Mucosa of rectum (tissue), 2 donors: ENCODE results near the gene FLT1.

ENCODE experiments used
- H3K27ac ChIP-seq, 2 donors: one replicate each; pipeline ENCODE4 v1.7.0; 2013; ENCODE audit warnings: inconsistent platforms in 2 of 2, low read depth in 2 of 2, low read length in 2 of 2
- H3K27me3 ChIP-seq, 2 donors: one replicate each; pipeline ENCODE4 v1.7.0; 2013; ENCODE audit warnings: low read length in 2 of 2; ENCODE audit not compliant: control insufficient read depth in 2 of 2, insufficient read depth in 2 of 2
- H3K36me3 ChIP-seq, 2 donors: one replicate each; pipeline ENCODE4 v1.7.0; 2013; ENCODE audit warnings: low read length in 2 of 2; ENCODE audit not compliant: control insufficient read depth in 2 of 2, insufficient read depth in 2 of 2
- H3K4me1 ChIP-seq, 2 donors: one replicate each; pipeline ENCODE4 v1.7.0; 2013; ENCODE audit warnings: low read length in 2 of 2, mild to moderate bottlenecking in 1 of 2; ENCODE audit not compliant: control insufficient read depth in 2 of 2, insufficient read depth in 2 of 2
- H3K4me3 ChIP-seq, 2 donors: one replicate each; pipeline ENCODE4 v1.7.0; 2013; ENCODE audit warnings: low read length in 2 of 2
- H3K9ac ChIP-seq, 2 donors: one replicate each; pipeline ENCODE4 v1.7.0; 2013; ENCODE audit warnings: low read length in 2 of 2, low read depth in 1 of 2, mild to moderate bottlenecking in 1 of 2
- H3K9me3 ChIP-seq, 2 donors: one replicate each; pipeline ENCODE4 v1.7.0; 2013; ENCODE audit warnings: low read length in 2 of 2; ENCODE audit not compliant: control insufficient read depth in 2 of 2
- donor health status: healthy.
- donor health status: Normal muscosa, but diverticular disease.

Gene FLT1

DNA sequence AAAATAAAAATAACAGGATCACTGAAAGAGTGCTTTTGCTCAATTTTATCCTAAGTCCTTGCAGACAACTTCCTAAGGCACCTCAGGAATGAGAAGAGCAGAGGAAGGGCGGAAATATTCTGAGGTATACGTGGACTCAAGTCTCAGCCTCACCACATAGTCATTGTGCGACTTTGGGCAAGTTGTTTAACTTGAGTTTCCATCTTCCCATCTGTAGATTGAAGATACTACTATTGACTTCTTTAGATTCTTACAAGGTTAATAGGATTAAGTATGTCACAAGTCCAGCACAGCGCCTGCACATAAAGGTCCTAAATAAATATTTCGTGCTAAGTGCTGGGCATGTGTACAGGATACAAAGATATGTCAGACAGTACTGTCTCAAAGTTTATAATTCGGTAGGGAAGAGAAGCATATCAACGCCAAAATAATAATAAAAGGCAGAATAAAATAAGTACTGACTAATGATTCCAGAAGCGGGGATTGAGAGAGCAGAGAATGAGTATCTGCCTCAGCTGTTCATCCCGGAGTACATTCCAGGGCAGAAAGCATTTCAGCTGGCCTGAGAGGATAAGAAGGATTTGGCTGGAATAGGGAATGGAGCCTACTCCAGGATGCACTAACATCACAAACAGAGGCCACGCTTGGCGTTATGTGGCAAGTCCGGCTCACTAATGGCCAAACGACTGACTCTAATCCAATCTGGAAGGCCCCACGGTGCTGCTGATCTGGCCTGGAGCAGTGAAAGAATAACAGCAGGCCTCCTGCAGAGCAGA, 139.7 kb downstream of the FLT1 start:
- Histone ChIP-seq H3K4me3 (no peak overlapping the region), H3K4me1 (no peaks in the 10 kb centered on the region), H3K9ac (no peak overlapping the region), H3K36me3 (no peaks in the 10 kb centered on the region), H3K27ac (no peak overlapping the region), H3K27me3 (no peaks in the 10 kb centered on the region), H3K9me3 (no peaks in the 10 kb centered on the region)

DNA sequence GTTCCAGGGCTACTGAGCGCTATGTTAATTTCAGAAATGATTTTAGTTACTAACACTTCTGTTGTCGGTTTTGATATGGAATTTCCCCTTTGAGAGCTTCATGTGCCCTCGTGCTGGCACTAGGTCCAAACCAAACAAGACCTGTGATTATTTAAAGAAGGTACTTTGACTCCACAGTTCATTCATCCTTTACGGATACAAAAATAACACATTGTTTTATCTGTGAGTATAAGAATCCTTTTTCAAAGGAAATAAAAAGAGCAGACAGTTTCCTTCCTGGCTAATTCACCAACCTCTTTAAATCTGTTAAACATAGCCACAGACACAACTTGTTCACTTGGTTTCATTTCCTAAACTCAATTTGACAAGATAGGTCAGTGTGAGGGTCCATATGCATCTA, 141.2 kb downstream of the FLT1 start:
- H3K4me3 ChIP-seq: no peak overlapping the region
- H3K9me3 ChIP-seq: no peaks in the 10 kb centered on the region
- no peaks in the 10 kb centered on the region for H3K4me1 ChIP-seq
- no peak overlapping the region for H3K9ac ChIP-seq
- no peaks in the 10 kb centered on the region for H3K36me3 ChIP-seq
- H3K27ac ChIP-seq: no peak overlapping the region
- no peaks in the 10 kb centered on the region for H3K27me3 ChIP-seq

DNA sequence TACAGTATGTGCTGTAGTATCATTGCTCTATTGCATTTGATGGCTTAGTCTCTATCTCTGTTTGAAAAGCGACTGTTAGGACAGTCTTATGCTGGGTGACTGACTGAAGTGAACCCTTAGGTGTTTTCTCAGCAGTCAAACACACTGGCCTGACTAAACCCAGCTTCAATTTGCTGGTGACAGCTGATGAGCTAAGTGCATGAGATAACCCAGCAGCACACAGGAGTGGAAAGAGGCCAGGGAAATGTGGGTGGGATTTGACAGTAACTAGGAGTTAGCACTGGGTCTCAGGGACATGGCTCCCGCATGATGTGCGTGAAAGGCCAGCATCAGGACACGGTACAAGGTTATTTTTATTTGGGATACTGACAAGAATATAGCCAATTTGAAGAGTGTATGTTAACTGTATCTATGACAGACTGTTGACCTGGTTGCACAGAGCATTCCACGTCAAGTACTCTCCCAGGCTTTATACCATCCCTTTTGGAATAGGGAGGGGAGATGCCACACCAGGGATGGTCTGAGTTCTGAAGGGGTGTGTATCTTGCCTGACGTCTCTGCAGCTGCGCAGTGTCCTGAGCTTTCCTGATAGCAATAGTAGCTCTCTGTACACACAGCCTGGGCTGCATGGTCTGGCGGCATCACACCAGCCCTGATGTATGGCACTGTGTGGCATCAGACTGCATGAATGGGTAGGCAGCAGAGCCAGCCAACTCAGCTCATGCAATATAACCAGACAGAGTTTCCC, 144.8 kb downstream of the FLT1 start:
- Histone ChIP-seq H3K27me3 (no peaks in the 10 kb centered on the region), H3K27ac (no peak overlapping the region)

DNA sequence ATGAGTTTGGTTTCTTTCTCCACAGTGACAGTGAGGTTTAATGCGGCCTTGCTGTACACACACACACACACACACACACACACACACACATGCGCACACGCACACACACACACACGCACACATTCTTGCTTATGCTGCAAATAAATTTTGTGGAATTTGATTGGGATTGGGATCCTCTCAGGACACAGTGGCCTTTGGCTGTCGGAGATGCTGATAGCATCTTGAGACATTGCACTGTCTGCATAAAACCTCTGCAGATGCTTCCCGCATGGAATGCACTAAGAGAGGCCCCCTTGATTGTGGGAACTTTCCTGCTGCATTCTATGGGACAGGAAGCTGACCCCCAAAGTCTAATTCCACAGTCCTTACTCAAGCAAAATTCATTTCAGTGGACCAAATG, 145.6 kb downstream of the FLT1 start:
- no peaks in the 10 kb centered on the region for H3K4me1 ChIP-seq
- no peak overlapping the region for H3K9ac ChIP-seq
- no peaks in the 10 kb centered on the region for H3K36me3 ChIP-seq
- H3K9me3 ChIP-seq: no peaks in the 10 kb centered on the region
- no peak overlapping the region for H3K4me3 ChIP-seq
- no peaks in the 10 kb centered on the region for H3K27me3 ChIP-seq
- H3K27ac ChIP-seq: no peak overlapping the region

More for the DNA sequence above, 144.8 kb downstream of the FLT1 start:
- Histone ChIP-seq H3K4me3 (no peak overlapping the region), H3K9ac (no peak overlapping the region), H3K36me3 (no peaks in the 10 kb centered on the region), H3K4me1 (no peaks in the 10 kb centered on the region), H3K9me3 (no peaks in the 10 kb centered on the region)

DNA sequence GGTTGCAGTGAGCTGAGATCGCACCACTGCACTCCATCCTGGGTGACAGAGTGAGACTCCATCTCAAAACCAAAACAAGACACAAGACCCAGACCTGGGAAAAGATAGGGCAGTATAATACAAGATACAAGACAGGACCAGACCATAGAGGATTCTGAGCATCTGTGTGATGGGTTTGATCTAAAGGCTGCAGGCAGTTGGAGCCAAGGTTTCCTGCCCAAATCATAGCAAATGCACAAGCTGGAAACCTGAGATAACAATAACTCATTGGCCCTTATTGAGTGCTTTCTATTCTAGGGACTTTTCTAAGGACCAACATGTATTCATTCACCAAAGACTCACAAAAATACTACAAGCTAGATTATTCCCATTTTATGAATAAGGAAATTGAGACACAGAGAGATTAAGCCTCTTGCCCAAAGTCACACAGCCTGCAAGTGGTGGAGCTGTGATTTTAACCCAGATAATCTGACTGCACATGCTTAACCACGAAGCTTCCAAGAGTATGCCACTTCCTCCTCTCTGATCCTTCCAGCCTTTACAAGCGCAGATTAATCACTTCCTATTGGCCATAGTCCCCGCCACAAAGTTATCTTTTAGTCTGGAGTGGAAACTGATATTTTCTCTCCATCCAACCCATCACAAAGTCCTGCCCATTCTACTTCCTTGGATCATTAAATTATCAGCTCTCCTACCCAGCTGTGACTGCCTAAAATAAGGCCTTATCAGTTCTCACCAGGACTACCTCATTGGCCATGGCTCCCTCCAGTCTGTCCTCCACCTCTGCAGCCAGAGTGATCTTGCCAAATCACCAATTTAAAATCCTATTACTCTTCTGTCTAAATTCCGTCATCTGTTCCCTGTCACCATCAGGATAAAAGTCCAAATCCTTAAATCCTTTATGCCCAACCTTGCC, 147.2 kb downstream of the FLT1 start:
- H3K9ac ChIP-seq: no peak overlapping the region
- no peak overlapping the region for H3K4me3 ChIP-seq
- H3K4me1 ChIP-seq: no peaks in the 10 kb centered on the region
- H3K36me3 ChIP-seq: no peaks in the 10 kb centered on the region
- no peaks in the 10 kb centered on the region for H3K27me3 ChIP-seq
- no peak overlapping the region for H3K27ac ChIP-seq
- no peaks in the 10 kb centered on the region for H3K9me3 ChIP-seq

DNA sequence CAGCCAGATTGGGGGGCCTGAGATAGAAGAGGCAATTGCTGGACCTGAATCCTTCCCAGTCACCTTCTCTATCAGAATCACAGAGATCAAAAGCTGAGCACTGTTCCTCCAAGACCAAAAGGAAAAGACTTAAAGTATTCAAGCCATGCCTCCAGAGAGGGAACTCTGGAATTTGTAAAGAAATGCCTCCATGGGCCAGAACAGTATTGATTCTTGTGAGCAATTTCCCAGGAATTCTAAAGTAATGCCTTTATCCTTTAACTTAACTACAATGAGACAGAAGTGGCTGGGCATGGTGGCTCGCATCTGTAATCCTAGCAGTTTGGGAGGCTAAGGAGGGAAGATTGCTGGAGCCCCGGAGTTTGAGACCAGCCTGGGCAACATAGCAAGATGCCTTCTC, 148.8 kb downstream of the FLT1 start:
- Histone ChIP-seq H3K27ac (no peak overlapping the region), H3K27me3 (no peaks in the 10 kb centered on the region), H3K36me3 (no peaks in the 10 kb centered on the region), H3K9ac (no peak overlapping the region), H3K9me3 (no peaks in the 10 kb centered on the region), H3K4me3 (no peak overlapping the region), H3K4me1 (no peaks in the 10 kb centered on the region)

DNA sequence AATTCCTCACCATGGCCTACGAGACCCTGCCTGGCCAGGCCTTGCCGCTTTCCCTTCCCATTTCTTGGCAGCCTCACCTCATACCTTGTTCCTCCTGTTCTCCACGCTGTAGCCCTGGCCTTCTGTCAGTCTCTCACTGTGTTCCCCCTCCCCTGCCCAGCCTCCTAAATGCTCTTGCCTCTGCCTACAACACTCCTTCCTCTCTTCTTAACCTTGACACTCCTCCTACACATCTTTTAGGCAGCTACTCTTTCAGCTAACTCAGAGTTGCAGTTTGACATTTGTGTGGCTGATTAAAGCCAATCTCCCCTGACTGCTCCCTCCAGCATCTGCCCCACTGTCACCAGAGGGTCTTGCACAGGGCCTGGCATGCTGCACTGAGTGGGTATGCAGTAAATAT, 150.8 kb downstream of the FLT1 start:
- no peaks in the 10 kb centered on the region for H3K27me3 ChIP-seq
- H3K4me1 ChIP-seq: no peaks in the 10 kb centered on the region
- no peaks in the 10 kb centered on the region for H3K36me3 ChIP-seq
- H3K27ac ChIP-seq: no peak overlapping the region
- no peaks in the 10 kb centered on the region for H3K9me3 ChIP-seq
- no peak overlapping the region for H3K9ac ChIP-seq
- no peak overlapping the region for H3K4me3 ChIP-seq

DNA sequence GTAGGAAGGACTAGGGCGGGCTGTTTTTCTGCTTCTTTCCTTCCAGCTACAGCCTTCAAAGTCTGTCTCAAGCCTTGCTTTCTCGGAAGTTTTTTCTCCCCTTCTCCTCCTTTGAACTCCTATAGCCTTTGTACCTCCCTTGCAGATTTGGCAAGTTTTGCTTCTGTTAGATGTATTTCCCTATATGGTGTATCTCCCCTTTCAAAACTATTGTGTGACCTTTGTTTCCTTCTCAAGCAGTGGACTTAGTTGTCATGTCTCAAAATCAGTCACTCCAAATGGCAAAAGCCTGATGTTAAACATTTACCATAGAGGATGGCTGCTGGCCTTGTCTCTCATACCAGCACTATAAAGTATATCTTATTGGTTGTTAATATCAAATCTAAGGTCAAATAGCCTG, 152.7 kb downstream of the FLT1 start:
- H3K4me1 ChIP-seq: no peaks in the 10 kb centered on the region
- H3K9me3 ChIP-seq: no peaks in the 10 kb centered on the region
- no peak overlapping the region for H3K9ac ChIP-seq
- H3K4me3 ChIP-seq: no peak overlapping the region
- no peak overlapping the region for H3K27ac ChIP-seq
- H3K36me3 ChIP-seq: no peaks in the 10 kb centered on the region
- no peaks in the 10 kb centered on the region for H3K27me3 ChIP-seq

DNA sequence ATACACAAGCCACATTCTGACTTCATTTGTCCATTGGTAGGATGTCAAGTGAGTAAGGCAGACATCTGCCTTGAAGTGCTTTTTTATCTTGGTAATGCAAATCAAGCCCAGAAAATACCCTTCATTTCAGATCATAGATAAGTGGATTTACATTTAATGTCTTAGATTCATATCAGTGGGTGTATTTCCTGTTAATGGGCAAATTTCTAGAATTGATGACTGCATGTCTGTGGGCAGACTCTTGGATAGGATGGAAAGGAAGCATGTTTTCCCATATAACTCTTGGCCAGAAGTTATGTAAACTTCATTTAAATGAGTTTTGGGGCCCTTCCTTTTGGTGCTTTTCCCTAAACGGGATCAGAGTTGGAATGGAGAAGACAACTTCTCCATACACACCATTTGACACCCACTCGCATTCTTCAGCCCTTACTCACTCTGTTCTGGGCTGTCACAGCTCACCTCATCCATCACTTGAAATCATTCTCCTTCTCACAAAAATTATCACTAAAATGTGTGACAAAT, 154.6 kb downstream of the FLT1 start:
- H3K36me3 ChIP-seq: no peaks in the 10 kb centered on the region
- H3K9me3 ChIP-seq: no peaks in the 10 kb centered on the region
- no peak overlapping the region for H3K27ac ChIP-seq
- H3K4me3 ChIP-seq: no peak overlapping the region
- no peaks in the 10 kb centered on the region for H3K27me3 ChIP-seq
- no peaks in the 10 kb centered on the region for H3K4me1 ChIP-seq
- no peak overlapping the region for H3K9ac ChIP-seq

DNA sequence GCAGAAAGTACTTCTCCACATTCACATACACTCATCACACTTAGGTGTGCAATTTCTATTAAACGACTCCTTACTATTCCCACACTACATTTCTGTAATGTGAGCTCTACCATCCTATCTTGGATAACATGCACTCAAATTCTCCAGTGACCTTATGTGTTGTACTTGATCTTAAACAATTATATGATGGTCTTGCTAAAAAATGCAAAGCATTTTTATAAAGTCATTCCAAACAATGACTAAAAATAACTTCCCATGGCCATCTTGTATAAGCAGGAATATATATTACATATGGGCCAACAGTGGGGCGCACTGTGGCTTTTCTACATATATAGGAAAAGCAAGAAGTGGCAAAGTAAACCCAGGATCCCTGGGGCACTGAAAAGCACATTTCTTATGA, 155.5 kb downstream of the FLT1 start:
- Histone ChIP-seq H3K36me3 (no peaks in the 10 kb centered on the region), H3K9me3 (no peaks in the 10 kb centered on the region), H3K4me1 (no peaks in the 10 kb centered on the region), H3K27me3 (no peaks in the 10 kb centered on the region), H3K27ac (no peak overlapping the region), H3K4me3 (no peak overlapping the region), H3K9ac (no peak overlapping the region)
